ENCODE data around the gene FRMPD4. TPM values are rescaled to one million over a fixed set of nuclear protein-coding genes. Genes with fewer than 3 reads are reported as not detected.

FRMPD4 gene
- total RNA-seq, 2 experiments from 2014 or later, result not detected

DNA sequence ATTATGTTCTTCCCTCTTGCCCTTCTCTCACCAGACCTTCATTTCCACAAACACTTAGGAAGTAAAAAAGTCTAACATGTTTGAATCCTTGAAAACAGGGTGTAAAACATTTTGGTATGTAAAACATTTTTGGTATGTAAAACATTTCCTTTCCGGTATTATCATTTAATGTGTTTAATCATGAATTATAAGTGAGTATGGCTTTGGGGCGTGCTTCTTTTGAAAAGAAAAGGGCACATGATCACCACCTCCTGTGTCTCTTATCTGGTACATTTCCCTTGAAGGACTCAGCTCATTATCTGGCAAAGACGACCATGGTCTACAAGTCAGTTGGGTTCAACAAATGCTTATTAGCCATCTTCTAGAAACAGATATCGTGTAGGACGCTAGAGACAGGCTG, 283.6 kb downstream of the FRMPD4 start:
- Mint-ChIP-seq H3K27me3 (no peaks in the 10 kb centered on the region), H3K9me3 (ENCODE audit: low read depth) (no peaks in the 10 kb centered on the region), H3K36me3 (no peaks in the 10 kb centered on the region), H3K4me1 (no peaks in the 10 kb centered on the region), H3K27ac (no peak overlapping the region), H3K4me3 (no peak overlapping the region)
- ATAC-seq (no peak), DNase-seq (no peak)
- CTCF ChIA-PET, result no interaction called here

DNA sequence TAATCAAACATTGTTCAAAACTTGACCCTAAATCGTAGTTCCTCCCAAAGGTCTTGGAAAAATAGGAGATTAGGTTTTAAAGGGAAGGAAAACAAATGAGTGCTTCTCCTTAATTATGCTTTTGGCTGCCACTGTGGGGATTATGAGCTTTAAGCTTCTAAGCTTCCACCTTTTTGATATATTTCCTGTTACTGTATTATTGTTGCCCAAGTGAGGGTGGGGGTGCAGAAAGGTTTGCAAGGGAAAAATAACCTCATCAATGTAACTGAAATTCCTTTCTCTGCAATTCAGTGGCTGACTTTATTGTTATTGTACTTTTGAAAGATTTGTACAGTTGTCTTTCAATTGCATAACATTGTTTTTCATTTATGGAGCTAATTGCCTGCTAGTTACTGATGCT, 285.1 kb downstream of the FRMPD4 start:
- Mint-ChIP-seq H3K27me3 (no peaks in the 10 kb centered on the region), H3K4me1 (no peaks in the 10 kb centered on the region), H3K36me3 (no peaks in the 10 kb centered on the region), H3K9me3 (ENCODE audit: low read depth) (no peaks in the 10 kb centered on the region), H3K4me3 (no peak overlapping the region), H3K27ac (no peak overlapping the region)
- CTCF ChIA-PET, result no interaction called here
- ATAC-seq, result no peak
- DNase-seq, result no peak

- Mint-ChIP-seq H3K4me3 (no peak overlapping the region), H3K36me3 (no peaks in the 10 kb centered on the region), H3K27me3 (no peaks in the 10 kb centered on the region), H3K4me1 (no peaks in the 10 kb centered on the region), H3K27ac (no peak overlapping the region), H3K9me3 (ENCODE audit: low read depth) (no peaks in the 10 kb centered on the region)
- DNase-seq (no peak), ATAC-seq (no peak)
- CTCF ChIA-PET, result no interaction called here
Measured at GRCh38 chrX:12425496-12425895, 287.2 kb downstream of the FRMPD4 start.

GRCh38 chrX:12426420-12426819, 288.1 kb downstream of the FRMPD4 start:
- Mint-ChIP-seq H3K27me3 (no peaks in the 10 kb centered on the region), H3K27ac (no peak overlapping the region), H3K4me3 (no peak overlapping the region), H3K36me3 (no peaks in the 10 kb centered on the region), H3K4me1 (no peaks in the 10 kb centered on the region), H3K9me3 (ENCODE audit: low read depth) (no peaks in the 10 kb centered on the region)
- DNase-seq (no peak), ATAC-seq (no peak)
- CTCF ChIA-PET, result no interaction called here

GRCh38 chrX:12434493-12434892, 296.2 kb downstream of the FRMPD4 start:
- Mint-ChIP-seq H3K36me3 (no peaks in the 10 kb centered on the region), H3K9me3 (ENCODE audit: low read depth) (no peaks in the 10 kb centered on the region)
- CTCF ChIA-PET, result no interaction called here

DNA sequence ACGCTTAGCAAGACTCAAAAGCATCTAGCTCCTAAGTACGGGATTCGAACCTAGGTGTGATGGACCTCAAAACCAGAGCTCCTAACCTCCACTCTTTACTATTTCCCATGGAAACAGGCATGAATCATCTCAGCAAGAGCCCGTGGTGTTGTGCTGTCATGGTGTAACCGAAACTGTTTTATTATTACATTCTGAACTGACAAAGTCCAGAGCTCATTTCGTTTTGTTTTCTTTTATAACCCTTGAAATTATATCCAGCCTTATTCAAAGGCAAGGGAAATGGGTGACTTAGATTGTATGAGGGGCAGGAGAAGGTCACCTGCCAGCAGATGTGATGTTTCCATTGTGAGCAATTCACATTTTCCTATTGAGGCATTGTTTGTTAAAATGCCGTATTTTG, 301.1 kb downstream of the FRMPD4 start:
- Mint-ChIP-seq H3K4me3 (no peak overlapping the region), H3K36me3 (no peaks in the 10 kb centered on the region), H3K9me3 (ENCODE audit: low read depth) (no peaks in the 10 kb centered on the region), H3K27ac (no peak overlapping the region), H3K27me3 (no peaks in the 10 kb centered on the region), H3K4me1 (peaks cover 4% of the 10 kb centered on the region)
- no peak for ATAC-seq
- DNase-seq, result no peak
- CTCF ChIA-PET, result no interaction called here

More at GRCh38 chrX:12434493-12434892, 296.2 kb downstream of the FRMPD4 start:
- ATAC-seq (no peak), DNase-seq (no peak)
- H3K4me3 Mint-ChIP-seq, result no peak overlapping the region
- no peak overlapping the region for H3K27ac Mint-ChIP-seq
- H3K4me1 Mint-ChIP-seq, result no peaks in the 10 kb centered on the region
- no peaks in the 10 kb centered on the region for H3K27me3 Mint-ChIP-seq

DNA sequence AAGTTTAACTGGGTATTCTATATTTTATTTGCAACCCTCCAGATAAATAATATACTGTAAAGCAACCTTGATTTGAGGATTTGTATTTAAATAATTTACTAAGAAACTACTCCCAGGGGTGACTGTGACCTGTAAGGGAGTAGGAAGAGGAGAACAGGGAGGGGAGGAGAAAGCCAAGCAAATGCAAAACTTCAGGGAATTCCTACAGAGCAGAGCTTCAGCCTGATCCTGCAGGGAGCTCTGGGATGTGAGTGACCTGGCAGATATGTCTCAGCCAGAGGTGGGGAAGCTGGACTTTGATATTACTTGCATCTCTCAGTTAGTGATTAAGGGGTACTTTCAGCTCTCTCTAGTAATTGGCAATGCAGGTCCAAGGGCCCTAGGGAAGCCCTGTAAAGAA, 302.0 kb downstream of the FRMPD4 start:
- DNase-seq, result no peak
- Mint-ChIP-seq H3K36me3 (no peaks in the 10 kb centered on the region), H3K9me3 (ENCODE audit: low read depth) (no peaks in the 10 kb centered on the region), H3K27me3 (no peaks in the 10 kb centered on the region), H3K4me3 (no peak overlapping the region), H3K4me1 (peaks cover 4% of the 10 kb centered on the region), H3K27ac (no peak overlapping the region)
- no peak for ATAC-seq
- CTCF ChIA-PET, result no interaction called here

DNA sequence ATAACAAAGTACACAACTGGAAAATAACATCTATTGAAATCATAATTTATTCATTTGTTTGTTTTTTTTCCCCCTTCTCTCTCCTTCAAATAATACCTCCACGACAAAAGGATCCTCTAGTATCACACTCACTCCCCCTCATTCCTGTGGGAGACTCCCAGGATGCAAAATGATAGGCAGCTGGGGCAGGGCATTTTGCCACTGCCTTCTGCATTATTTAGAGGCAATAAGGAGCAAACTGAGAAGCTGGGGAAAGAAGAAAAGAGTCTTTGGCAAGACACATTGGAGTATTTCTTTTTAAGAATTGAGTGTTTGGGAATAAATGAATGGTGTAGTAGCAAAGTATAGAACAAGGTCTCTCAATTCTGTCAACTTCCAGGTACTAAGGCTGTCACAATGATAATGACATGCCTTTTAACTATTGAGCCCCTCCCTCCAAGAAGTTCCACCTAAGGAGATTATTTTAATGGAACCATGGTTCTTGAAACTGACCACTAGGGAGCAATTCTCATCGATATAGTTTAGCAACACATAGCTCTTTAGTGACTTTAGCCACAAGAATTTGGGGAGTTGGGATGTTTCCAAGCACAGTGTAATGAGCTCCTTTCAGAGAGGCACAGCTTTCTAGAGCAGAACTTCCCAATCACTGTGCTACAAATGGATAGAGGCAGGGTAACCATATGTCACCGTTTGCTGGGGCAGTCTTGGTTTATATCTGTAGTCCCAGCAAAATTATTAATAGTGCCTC, 303.3 kb downstream of the FRMPD4 start:
- ATAC-seq, result no peak
- no peaks in the 10 kb centered on the region for H3K9me3 Mint-ChIP-seq (ENCODE audit: low read depth)
- no peaks in the 10 kb centered on the region for H3K36me3 Mint-ChIP-seq
- H3K27me3 Mint-ChIP-seq, result no peaks in the 10 kb centered on the region
- DNase-seq, result no peak
- no peak overlapping the region for H3K4me3 Mint-ChIP-seq
- CTCF ChIA-PET, result no interaction called here
- peaks cover 4% of the 10 kb centered on the region for H3K4me1 Mint-ChIP-seq
- no peak overlapping the region for H3K27ac Mint-ChIP-seq

- CTCF ChIA-PET, result no interaction called here
- Mint-ChIP-seq H3K4me3 (no peak overlapping the region), H3K36me3 (no peaks in the 10 kb centered on the region), H3K4me1 (peaks cover 4% of the 10 kb centered on the region), H3K9me3 (ENCODE audit: low read depth) (no peaks in the 10 kb centered on the region), H3K27me3 (no peaks in the 10 kb centered on the region), H3K27ac (no peak overlapping the region)
- DNase-seq (no peak), ATAC-seq (no peak)
Measured at GRCh38 chrX:12443534-12444098, 305.3 kb downstream of the FRMPD4 start.

GRCh38 chrX:12446342-12447075, 308.2 kb downstream of the FRMPD4 start:
- Mint-ChIP-seq H3K4me1 (peaks cover 4% of the 10 kb centered on the region), H3K4me3 (no peak overlapping the region), H3K27me3 (no peaks in the 10 kb centered on the region), H3K27ac (no peak overlapping the region), H3K9me3 (ENCODE audit: low read depth) (no peaks in the 10 kb centered on the region), H3K36me3 (no peaks in the 10 kb centered on the region)
- DNase-seq (no peak), ATAC-seq (no peak)
- CTCF ChIA-PET, result no interaction called here

- H3K4me3 Mint-ChIP-seq, result no peak overlapping the region
- H3K27ac Mint-ChIP-seq, result no peak overlapping the region
- H3K4me1 Mint-ChIP-seq, result peaks cover 4% of the 10 kb centered on the region
- ATAC-seq (no peak), DNase-seq (no peak)
- no peaks in the 10 kb centered on the region for H3K36me3 Mint-ChIP-seq
- CTCF ChIA-PET, result no interaction called here
- no peaks in the 10 kb centered on the region for H3K9me3 Mint-ChIP-seq (ENCODE audit: low read depth)
- H3K27me3 Mint-ChIP-seq, result no peaks in the 10 kb centered on the region
Measured at GRCh38 chrX:12447448-12448064, 309.3 kb downstream of the FRMPD4 start.

- no peak overlapping the region for H3K4me3 Mint-ChIP-seq
- H3K27ac Mint-ChIP-seq, result no peak overlapping the region
- no peaks in the 10 kb centered on the region for H3K27me3 Mint-ChIP-seq
- no peaks in the 10 kb centered on the region for H3K4me1 Mint-ChIP-seq
- H3K36me3 Mint-ChIP-seq, result no peaks in the 10 kb centered on the region
- DNase-seq, result no peak
- CTCF ChIA-PET, result no interaction called here
- ATAC-seq, result no peak
- H3K9me3 Mint-ChIP-seq (ENCODE audit: low read depth), result no peaks in the 10 kb centered on the region
Measured at GRCh38 chrX:12452268-12452667, 314.0 kb downstream of the FRMPD4 start.

DNA sequence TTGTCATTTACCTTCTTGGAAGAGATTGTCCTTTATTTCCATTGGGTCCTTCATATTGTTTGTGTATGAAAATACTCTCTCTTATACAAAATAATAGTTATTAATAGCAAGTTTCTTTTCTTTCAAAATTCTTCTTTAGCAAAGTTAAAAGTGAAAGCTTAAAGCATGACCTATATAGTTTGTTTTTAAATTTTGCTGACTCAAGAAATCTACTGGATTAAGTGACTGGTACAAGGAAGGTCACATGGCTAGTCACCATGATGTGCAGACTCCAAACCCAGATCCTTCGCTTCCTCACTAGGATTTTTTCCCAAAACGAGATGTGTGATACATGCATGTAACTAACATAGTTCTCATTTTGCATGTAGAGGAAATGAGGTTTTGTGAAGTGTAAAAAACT, 322.7 kb downstream of the FRMPD4 start:
- Mint-ChIP-seq H3K36me3 (no peaks in the 10 kb centered on the region), H3K9me3 (ENCODE audit: low read depth) (no peaks in the 10 kb centered on the region), H3K4me3 (no peak overlapping the region), H3K4me1 (no peaks in the 10 kb centered on the region), H3K27me3 (no peaks in the 10 kb centered on the region), H3K27ac (no peak overlapping the region)
- ATAC-seq (no peak), DNase-seq (no peak)
- CTCF ChIA-PET, result no interaction called here

DNA sequence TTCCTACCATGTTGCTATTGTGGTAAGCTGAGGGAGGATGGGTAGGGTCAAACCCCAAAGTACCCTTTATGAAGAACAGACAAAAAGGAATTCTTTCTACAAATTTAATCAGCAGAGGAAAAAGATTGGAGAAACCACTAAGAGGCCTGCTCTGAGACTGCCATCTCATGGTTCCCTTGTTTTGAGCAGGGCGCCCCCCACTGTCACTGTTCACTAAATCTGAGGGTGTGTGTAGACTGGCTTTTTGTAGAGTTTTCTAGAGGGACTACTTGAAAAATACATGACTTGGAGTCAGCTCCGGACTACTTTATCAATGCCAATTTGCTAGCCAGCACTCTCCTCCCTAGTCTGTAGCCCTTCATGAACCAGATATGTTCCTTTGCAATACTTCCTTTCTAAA, 324.8 kb downstream of the FRMPD4 start:
- ATAC-seq (no peak), DNase-seq (no peak)
- no peak overlapping the region for H3K27ac Mint-ChIP-seq
- H3K4me1 Mint-ChIP-seq, result no peaks in the 10 kb centered on the region
- CTCF ChIA-PET, result no interaction called here
- H3K4me3 Mint-ChIP-seq, result no peak overlapping the region
- no peaks in the 10 kb centered on the region for H3K9me3 Mint-ChIP-seq (ENCODE audit: low read depth)
- no peaks in the 10 kb centered on the region for H3K27me3 Mint-ChIP-seq
- no peaks in the 10 kb centered on the region for H3K36me3 Mint-ChIP-seq
